NB4 (cell line): ENCODE measurements around the gene CXXC1.

Source experiments
- CTCF ChIP-seq: IDR thresholded peaks from one replicate; pipeline ENCODE4 v1.5.1; 2012; ENCODE audit warnings: low read depth, low read length
- MAX ChIP-seq: IDR thresholded peaks from 2 replicates; pipeline ENCODE4 v1.6.1; 2011; ENCODE audit warnings: low read depth, low read length
- POLR2A ChIP-seq: IDR thresholded peaks from 2 replicates; pipeline ENCODE4 v1.6.1; 2011; ENCODE audit warnings: mild to moderate bottlenecking; ENCODE audit not compliant: insufficient read length; ENCODE audit errors: extremely low read depth

GRCh38 chr18:50327983-50328382, 40.5 kb upstream of the CXXC1 start:
- no peak for TF ChIP-seq CTCF
- TF ChIP-seq POLR2A: no peak
- no peak for TF ChIP-seq MAX
